ENCODE data around the gene HINFP. TPM values are rescaled to one million over a fixed set of nuclear protein-coding genes. Genes with fewer than 3 reads are reported as not detected.

Gene HINFP
- total and polyA plus RNA-seq, 2 of the 4 experiments (the other 2 are of a cell fraction) = 9.1 to 15.3 TPM

DNA sequence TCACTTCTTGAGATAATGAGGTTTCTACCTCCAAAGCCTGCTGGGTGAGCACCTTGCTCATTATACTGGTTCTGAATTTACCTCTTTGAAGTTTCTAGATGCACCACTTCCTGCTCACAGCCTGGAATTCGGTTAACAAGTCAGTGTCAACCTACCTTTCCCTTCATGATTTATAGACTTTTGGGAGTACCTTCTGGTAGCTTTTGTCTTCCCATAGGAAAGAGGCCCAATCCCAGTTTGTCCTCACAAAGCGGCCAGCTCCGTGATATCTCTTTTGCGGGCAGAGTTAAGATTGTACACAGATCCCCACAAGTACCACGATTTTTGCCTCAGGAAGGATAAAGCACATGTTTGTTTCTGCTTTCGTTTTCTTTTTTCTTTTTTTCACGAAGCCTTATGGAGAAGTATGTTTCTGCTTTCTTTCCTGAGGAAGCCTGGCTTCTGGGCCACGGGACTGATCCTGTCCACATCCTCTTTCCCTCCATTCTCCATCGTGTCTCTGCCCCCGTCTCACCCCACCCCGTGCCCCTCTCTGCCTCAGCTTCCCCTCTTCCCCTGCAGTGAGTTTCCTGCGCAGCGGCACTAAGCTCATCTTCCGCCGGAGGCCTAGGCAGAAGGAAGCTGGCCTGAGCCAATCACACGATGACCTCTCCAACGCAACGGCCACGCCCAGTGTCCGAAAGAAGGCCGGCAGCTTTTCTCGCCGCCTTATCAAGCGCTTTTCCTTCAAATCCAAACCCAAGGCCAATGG lies 5.7 kb upstream of the HINFP start:
- Histone ChIP-seq H3K4me1 (ENCODE audit: control insufficient read depth, insufficient read depth, low read length) (no peaks in the 10 kb centered on the region; the same call in 1 of the 2 replicates), H4K5ac (ENCODE audit: low read depth, low read length) (no peak overlapping the region), H3K18ac (ENCODE audit: low read depth, low read length) (no peak overlapping the region), H4K20me1 (ENCODE audit: insufficient read depth, low read length) (no peaks in the 10 kb centered on the region), H3K79me1 (ENCODE audit: low read depth in 1 of 2, low read length in 2 of 2) (peaks cover 0 to 3% of the 10 kb centered on the region in 2 experiments; a peak in 1 of 4 replicates), H2BK15ac (ENCODE audit: low read depth, low read length) (no peak overlapping the region), H3K9me1 (ENCODE audit: insufficient read depth, low read length) (peaks cover 3% of the 10 kb centered on the region; the same call in 1 of the 2 replicates), H3K4me3 (ENCODE audit: insufficient read depth, low read depth, low read length) (no peak overlapping the region), H2BK120ac (ENCODE audit: low read depth, low read length) (no peak overlapping the region), H2BK5ac (ENCODE audit: low read depth, low read length, poor library complexity, severe bottlenecking) (no peak overlapping the region), H4K8ac (ENCODE audit: low read depth in 2 of 2, low read length in 2 of 2) (no peak overlapping the region), H3K14ac (replicated peaks; ENCODE audit: low read depth, low read length) (no peak overlapping the region), H3K4me2 (ENCODE audit: low read depth, low read length) (no peak overlapping the region), H3K9me3 (ENCODE audit: control insufficient read depth, insufficient read depth, low read length) (no peaks in the 10 kb centered on the region), H3K9ac (ENCODE audit: low read depth, low read length) (no peak overlapping the region), H4K91ac (ENCODE audit: insufficient read depth, low read depth, low read length) (no peak overlapping the region), H2AK9ac (replicated peaks; ENCODE audit: low read depth, low read length, poor library complexity) (no peak overlapping the region), H3K23ac (ENCODE audit: low read depth, low read length) (no peak overlapping the region), H3K27me3 (ENCODE audit: control insufficient read depth, insufficient read depth, low read length) (no peaks in the 10 kb centered on the region), H3K36me3 (ENCODE audit: control insufficient read depth, insufficient read depth, low read length) (peaks cover 34% of the 10 kb centered on the region), H2AFZ (replicated peaks; ENCODE audit: low read length, poor library complexity) (no peak overlapping the region), H3K4ac (ENCODE audit: low read depth, low read length) (no peak overlapping the region), H3K27ac (ENCODE audit: insufficient read depth, low read length) (no peak overlapping the region), H2BK20ac (ENCODE audit: low read depth, low read length) (no peak overlapping the region), H2AK5ac (ENCODE audit: low read depth, low read length) (no peak overlapping the region), H3K56ac (ENCODE audit: extremely low read depth, insufficient read depth, low read length) (no peak overlapping the region)
- ChIA-PET POLR2A (ENCODE audit: unreplicated experiment) (no interaction called here), CTCF (interaction anchor here (0.6 kb wide), 1 partner anchor 81 kb away, joined by 3 read pairs; no protein-coding TSS in a partner anchor)
- dilution Hi-C loops (cut with HindIII; ENCODE audit: low sequenced_read_pairs, unreplicated experiment) = no loop called here
- in situ Hi-C loops (cut with MboI; ENCODE audit: low sequenced_read_pairs) = no loop called here
- no peak for ATAC-seq (ENCODE audit: low read depth)
- TF ChIP-seq POLR2A (IDR thresholded peaks at IDR 0.05; ENCODE audit: low read depth, low read length) = no peak
- TF ChIP-seq MXI1 (IDR thresholded peaks at IDR 0.05; ENCODE audit: borderline replicate concordance, low read depth, low read length) = no peak
- no peak for TF ChIP-seq RAD21 (IDR thresholded peaks at IDR 0.05; ENCODE audit: low read length)
- TF ChIP-seq BHLHE40 (IDR thresholded peaks at IDR 0.05; ENCODE audit: low read depth, low read length) = no peak
- no peak for TF ChIP-seq MAZ (IDR thresholded peaks at IDR 0.05; ENCODE audit: borderline replicate concordance, low read depth, low read length)
- TF ChIP-seq USF2 (IDR thresholded peaks at IDR 0.05; ENCODE audit: low read depth, low read length) = no peak
- no peak for TF ChIP-seq MAFK (IDR thresholded peaks at IDR 0.05; ENCODE audit: low read depth, low read length)
- TF ChIP-seq, protein P1, sequence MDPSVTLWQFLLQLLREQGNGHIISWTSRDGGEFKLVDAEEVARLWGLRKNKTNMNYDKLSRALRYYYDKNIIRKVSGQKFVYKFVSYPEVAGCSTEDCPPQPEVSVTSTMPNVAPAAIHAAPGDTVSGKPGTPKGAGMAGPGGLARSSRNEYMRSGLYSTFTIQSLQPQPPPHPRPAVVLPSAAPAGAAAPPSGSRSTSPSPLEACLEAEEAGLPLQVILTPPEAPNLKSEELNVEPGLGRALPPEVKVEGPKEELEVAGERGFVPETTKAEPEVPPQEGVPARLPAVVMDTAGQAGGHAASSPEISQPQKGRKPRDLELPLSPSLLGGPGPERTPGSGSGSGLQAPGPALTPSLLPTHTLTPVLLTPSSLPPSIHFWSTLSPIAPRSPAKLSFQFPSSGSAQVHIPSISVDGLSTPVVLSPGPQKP (IDR thresholded peaks at IDR 0.05; ENCODE audit: borderline replicate concordance, low read depth, low read length) = no peak
- TF ChIP-seq NFE2L2 (IDR thresholded peaks at IDR 0.05; ENCODE audit: low read depth, low read length) = no peak
- no peak for TF ChIP-seq FOS (IDR thresholded peaks at IDR 0.05; ENCODE audit: low read depth, low read length)
- TF ChIP-seq RFX5 (IDR thresholded peaks at IDR 0.05; ENCODE audit: low read depth, low read length) = no peak
- TF ChIP-seq SMC3 (IDR thresholded peaks at IDR 0.05; ENCODE audit: low read depth, low read length) = no peak
- TF ChIP-seq CHD1 (IDR thresholded peaks at IDR 0.05; ENCODE audit: low read depth, low read length) = no peak
- WGBS, 2 experiments (ENCODE audit: extremely low coverage in 2 of 2, insufficient read length in 1 of 2) = 83% methylated on average over 17 of the region's 24 CpGs; no CpG with 5 or more reads in 1 of the 2 experiments
- DNase-seq = no peak
- no TSS peak for BruUV-seq (replicated peaks)
- intact Hi-C loops (cut with micrococcal nuclease) = no loop called here

Data from IMR-90 (cell line).